Measurements from ENCODE around the gene ECHS1.

Gene ECHS1

GRCh38 chr10:133329491-133330202, 43.5 kb downstream of the ECHS1 start (continued):
- TF ChIP-seq ZNF155 (tag by site-specific recombination; IDR thresholded peaks at IDR 0.05) (no peak), ZNF623 (tag by site-specific recombination; IDR thresholded peaks at IDR 0.05) (no peak), ZNF610 (tag by site-specific recombination; IDR thresholded peaks at IDR 0.05; ENCODE audit: borderline replicate concordance) (peak; percentile 25; the same call in 1 of the 2 replicates), ZNF692 (tag by site-specific recombination; IDR thresholded peaks at IDR 0.05) (peak; percentile 97), ZBTB8A (tag by site-specific recombination; IDR thresholded peaks at IDR 0.05) (peak; percentile 89), KLF8 (tag by site-specific recombination; IDR thresholded peaks at IDR 0.05) (no peak), ZNF664 (tag by site-specific recombination; IDR thresholded peaks at IDR 0.05) (no peak), ZFP69B (tag by site-specific recombination; IDR thresholded peaks at IDR 0.05) (peak; percentile 97), ZNF211 (tag by site-specific recombination; IDR thresholded peaks at IDR 0.05; ENCODE audit: low read depth) (no peak), ZNF629 (tag by site-specific recombination; IDR thresholded peaks at IDR 0.05) (peak; percentile 46; the same call in 1 of the 2 replicates), ZNF558 (tag by site-specific recombination; IDR thresholded peaks at IDR 0.05) (no peak), ZNF280D (tag by site-specific recombination; IDR thresholded peaks at IDR 0.05) (no peak), ZBTB20 (tag by site-specific recombination; IDR thresholded peaks at IDR 0.05) (peak; percentile 57; the same call in 1 of the 2 replicates), ZNF510 (tag by site-specific recombination; IDR thresholded peaks at IDR 0.05; ENCODE audit: insufficient replicate concordance) (no peak), ZNF146 (tag by site-specific recombination; IDR thresholded peaks at IDR 0.05) (no peak), PRDM4 (tag by site-specific recombination; IDR thresholded peaks at IDR 0.05) (no peak), ZFP41 (tag by site-specific recombination; IDR thresholded peaks at IDR 0.05; ENCODE audit: borderline replicate concordance) (no peak), ZFHX2 (tag by site-specific recombination; conservative IDR thresholded peaks at IDR 0.05) (0 out of 2 replicates have a peak, but pooled peaks have one; percentile 14), ZNF600 (tag by site-specific recombination; IDR thresholded peaks at IDR 0.05) (peak; percentile 74), ZNF239 (tag by site-specific recombination; IDR thresholded peaks at IDR 0.05) (no peak), ZNF670 (tag by site-specific recombination; IDR thresholded peaks at IDR 0.05; ENCODE audit: low read depth) (no peak), ZNF350 (tag by site-specific recombination; IDR thresholded peaks at IDR 0.05) (no peak), SP3 (tag by site-specific recombination; IDR thresholded peaks at IDR 0.05) (peak; percentile 30; the same call in 1 of the 2 replicates), ZNF747 (tag by site-specific recombination; IDR thresholded peaks at IDR 0.05) (no peak), ZNF544 (tag by site-specific recombination; IDR thresholded peaks at IDR 0.05) (no peak), ZNF324 (tag by site-specific recombination; IDR thresholded peaks at IDR 0.05) (0 out of 2 replicates have a peak, but pooled peaks have one; percentile 17), IKZF3 (tag by site-specific recombination; IDR thresholded peaks at IDR 0.05) (no peak), KLF17 (tag by site-specific recombination; IDR thresholded peaks at IDR 0.05) (0 out of 2 replicates have a peak, but pooled peaks have one; percentile 58), ZNF16 (tag by site-specific recombination; IDR thresholded peaks at IDR 0.05; ENCODE audit: low read depth) (no peak), ZXDB (tag by site-specific recombination; IDR thresholded peaks at IDR 0.05) (peak; percentile 34; the same call in 1 of the 2 replicates), ZNF677 (tag by site-specific recombination; IDR thresholded peaks at IDR 0.05) (no peak), ZNF24 (tag by site-specific recombination; IDR thresholded peaks at IDR 0.05) (no peak)
